Measurements from ENCODE around the gene POU5F1.
"Not testable (repeated sequence)": the region's sequence is repeated elsewhere in the genome, so short reads cannot be mapped to it uniquely, and the experiment has no call there.

POU5F1 gene

DNA sequence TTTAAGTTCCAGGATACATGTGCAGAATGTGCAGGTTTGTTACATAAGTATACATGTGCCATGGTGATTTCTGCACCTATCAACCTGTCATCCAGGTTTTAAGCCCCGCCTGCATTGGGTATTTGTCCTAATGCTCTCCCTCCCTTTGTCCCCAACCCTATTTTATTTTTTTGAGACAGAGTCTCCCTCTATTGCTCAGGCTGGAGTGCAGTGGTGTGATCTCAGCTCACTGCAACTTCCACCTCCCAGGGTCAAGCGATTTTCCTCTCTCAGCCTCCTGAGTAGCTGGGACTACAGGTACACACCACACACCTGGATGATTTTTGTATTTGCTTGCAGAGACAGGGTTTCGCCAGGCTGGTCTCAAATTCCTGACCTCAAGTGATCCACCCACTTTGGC, 18.7 kb upstream of the POU5F1 start:
- DNase-seq = not testable (repeated sequence)

DNA sequence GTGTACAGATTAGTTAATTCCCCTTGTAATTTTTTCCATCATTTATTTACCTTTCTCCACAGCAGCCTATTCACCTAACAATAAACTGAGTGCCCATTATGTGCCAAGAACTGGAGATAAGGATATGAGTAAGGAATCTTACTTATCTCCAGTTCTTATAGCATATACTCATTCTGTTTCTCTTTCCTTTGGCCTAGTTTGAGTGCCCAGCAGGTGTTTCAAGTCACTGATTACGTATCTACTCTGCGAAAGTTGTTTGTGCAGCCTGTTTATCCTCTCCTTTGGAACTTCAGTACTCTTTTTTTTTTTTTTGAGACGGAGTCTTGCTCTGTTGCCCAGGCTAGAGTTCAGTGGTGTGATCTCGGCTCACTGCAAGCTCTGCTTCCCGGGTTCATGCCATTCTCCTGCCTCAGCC, 17.3 kb upstream of the POU5F1 start:
- no peak for DNase-seq

DNA sequence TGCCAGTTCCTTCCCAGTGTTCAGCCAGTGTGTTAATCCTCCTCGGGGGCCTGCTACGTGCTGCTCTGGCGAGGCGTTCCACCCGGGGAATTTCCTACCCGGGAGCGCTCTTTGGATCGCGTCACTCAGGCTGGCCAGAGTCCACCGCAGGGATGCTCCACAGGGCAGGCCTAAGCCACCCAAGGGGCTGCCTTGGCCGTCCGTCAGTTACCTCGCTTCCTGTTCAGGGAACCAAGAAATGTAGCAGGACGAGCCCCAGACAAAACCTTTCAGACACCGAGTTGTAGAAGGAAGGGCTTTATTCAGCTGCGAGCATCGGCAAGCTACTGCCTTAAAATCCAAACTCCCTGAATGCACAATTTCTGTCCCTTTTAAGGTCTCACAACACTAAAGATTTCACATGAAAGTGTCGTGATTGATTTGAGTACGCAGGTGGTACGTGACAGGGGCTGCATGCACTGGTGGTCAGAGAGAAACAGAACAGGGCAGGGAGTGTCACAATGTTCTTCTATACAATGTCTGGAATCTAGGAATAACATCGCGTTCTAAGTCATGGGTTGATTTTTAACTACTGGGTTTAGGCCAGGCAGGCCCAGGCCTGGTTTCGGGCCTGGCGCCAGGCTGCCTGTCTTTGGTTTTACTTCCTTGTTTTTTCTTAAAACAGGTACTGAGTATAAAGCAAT, 15.7 kb upstream of the POU5F1 start:
- DNase-seq = no peak

DNA sequence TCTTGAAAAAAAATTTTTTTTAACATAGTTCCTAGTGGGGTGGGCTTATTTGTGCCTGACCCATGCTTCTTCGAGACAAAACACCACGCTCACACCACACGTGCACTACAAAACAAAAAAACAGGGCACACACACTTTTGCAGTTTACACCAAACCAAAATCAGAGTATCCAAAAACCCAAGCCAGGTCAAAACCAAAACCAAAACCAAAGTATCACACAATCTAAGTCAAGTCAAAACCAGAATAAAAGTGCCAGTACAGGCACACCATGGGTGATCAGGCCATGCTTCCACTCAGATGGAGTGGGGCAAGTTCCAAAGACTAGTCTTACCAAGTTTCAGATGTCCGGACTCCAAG, 15.2 kb upstream of the POU5F1 start:
- not testable (repeated sequence) for DNase-seq

DNA sequence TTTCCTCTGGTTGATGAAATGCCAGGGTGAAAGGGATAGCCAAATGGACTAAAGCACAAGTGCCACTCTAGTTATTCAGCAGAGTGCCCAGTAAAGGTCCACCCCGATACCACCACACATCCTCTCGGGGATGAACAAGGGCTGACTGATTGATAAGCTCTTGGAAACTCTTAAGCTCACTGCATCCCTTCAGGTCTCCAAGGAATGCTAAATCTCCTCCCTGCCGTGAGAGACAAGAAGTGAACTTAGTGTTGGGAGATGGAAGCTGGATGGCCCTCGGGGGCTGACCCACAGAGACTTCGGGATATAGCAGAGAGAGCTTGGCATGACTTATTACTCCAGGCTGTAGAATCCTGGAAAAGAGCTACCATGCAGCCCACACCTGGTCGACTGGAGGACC, 13.4 kb upstream of the POU5F1 start:
- not testable (repeated sequence) for DNase-seq

DNA sequence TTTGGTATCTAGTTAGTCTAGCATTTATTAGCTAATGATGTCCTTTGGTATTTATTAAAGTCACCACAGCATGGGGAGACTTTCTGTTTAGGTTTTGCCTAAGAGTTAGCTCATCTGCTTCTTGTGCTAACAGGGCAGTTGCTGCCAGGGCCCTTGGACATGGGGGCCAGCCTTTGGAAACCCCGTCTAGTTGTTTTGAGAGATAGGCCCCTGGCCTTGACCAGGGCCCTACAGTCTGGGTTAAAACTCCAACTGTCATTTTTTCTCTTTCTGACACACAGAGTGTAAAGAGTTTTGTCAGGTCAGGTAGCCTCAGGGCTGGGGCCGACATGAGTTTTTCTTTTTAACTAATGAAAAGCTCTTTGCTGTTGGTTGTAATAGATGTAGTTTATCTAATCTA, 12.8 kb upstream of the POU5F1 start:
- DNase-seq = not testable (repeated sequence)

DNA sequence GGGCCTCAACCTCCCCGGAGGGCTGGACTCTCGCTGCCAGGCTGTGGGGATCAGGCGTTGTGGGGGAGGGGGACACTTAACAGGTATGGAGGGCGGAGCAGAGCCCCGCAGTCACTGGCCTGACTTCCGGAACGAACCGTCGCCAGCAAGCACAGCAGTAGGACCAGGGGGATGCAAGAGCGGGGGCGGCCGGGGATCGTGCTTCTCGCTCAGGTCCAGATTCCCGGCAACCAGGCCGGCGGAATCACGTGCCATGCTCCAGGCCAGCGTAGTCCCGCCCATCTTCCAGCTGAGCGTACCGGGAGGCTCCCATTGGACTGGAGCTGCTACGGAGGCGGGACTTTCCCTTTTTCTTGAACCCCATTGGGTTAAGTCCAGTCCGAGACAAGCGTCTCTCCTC, 10.0 kb upstream of the POU5F1 start:
- DNase-seq = peak in 1 of 2 donors; percentile 30

DNA sequence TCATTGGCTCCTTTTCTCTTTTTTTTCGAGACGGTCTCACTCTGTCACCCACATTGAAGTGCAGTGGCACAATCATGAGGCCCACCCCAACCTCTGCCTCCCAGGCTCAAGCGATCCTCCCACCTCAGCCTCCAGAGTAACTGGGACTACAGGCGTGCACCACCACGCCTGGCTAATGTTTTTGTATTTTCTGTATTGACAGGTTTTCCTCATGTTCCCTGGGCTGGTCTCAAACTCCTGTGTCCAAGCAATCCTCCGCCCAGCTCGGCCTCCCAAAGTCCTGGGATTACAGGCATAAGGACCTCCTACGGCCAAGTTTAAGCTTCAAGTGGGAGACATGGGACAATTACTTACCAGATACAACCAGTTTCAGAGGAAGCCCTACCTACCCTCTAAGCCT, 9.4 kb upstream of the POU5F1 start:
- DNase-seq = no peak

DNA sequence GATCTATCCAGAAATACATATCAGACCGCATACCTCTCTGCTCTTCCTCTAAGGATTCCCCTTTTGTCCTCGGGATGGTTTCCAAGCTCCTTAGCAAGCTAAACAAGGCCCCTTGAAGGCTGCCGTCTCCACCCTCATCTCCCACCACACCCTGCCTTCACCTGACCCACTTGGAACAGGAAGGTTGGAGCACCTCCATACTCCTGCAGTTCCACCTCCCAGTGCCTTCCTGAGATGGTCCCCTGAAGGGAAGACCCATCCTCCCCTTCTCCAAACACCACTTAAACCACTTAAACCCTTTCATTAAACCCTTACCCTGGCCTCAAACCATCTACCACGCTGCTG, 8.5 kb upstream of the POU5F1 start:
- DNase-seq = no peak

DNA sequence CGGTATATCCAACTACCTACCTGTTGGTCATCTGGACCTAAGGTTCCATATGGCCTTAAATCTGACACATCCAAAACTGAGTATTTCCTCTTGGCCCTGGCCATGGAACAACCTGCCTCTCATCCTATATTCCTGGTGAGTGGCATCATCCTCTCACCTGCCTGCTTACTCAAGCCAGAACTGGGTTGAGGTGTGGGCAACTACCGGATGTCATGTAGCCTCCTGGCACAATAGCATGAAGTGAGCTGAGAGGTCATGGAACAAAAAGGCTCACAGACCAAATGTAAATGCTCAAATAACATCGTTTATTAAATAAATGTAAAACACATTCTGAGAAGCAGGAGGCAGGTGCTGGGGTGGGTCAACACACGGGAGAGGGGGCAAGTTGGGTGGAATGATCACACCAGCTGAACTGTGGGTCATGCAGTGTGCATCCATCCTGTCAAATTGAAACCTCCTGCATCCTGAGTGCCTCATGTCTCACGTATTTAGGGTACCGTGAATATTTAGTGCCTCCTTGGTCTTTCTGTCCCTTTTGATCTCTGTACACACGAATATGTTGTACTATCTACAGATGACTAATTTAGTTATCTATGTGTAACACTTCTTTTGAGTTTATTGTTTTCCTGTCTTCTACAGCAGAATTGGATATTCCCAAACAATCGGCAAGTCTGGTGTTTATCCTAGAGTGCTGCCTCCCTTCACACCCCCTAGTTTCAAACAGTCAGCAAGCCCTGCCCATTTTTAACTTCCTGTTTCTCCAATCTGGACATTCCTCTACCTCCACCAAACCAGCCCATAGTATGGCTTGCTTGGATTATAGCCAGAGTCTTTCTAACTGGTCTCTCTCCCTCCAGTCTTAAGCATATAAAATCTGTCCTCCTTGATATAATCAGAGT, 7.9 kb upstream of the POU5F1 start:
- DNase-seq = no peak

DNA sequence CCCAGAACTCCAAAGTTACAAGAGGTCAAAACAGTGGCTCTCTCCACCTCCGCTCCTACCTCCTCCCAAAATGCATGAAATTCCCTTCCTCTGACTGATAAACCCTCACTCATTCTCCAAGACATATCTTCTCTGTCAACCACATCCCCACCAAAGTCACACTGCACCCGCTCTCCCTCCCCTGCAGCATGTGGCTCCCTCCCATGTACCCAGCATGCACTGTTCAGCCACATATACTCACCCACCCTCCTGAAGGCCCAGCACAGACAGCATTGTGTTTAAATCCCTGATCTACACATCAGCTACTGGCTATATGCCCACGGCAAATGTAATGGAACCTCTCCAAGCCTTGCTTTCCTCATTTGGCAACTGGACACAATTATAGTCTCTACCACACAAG, 5.5 kb upstream of the POU5F1 start:
- DNase-seq = no peak

DNA sequence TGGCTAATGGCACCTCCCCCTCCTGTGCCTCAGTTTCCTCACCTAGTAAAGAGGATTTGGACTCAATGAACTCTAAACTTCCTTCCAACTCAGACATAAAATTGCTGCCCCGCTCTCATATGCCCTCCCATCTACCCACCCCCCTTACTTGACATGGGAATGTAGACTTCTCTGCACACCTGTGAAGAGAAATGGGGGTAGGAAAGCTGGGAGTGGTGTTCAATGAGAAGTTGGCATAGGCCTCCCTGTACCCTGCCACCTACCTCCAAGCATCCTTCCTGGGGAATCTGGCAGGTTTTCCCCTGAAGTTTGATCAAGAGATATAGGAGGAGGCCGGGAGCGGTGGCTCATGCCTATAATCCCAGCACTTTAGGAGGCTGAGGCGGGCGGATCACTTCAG, 3.9 kb upstream of the POU5F1 start:
- DNase-seq = no peak

DNA sequence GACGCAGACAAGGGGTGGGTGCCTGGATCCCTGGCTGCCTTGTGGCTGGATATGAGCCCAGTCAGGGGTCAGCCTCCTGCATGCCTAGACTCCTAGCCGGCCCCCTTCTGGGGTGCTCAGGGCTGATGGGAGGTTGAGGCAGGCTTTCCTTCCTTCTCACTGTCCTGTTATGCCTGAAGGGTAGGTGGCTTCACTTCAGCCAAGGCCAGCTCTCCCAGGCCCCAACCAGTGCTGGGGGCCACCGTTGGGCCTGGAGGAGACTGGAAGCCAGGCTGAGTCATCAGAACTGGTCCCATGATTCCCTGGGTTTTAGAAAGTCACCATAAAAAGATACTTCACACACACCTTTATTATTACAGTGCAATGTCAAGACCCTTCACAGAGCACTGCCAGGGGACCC, 2.9 kb upstream of the POU5F1 start:
- DNase-seq = no peak

DNA sequence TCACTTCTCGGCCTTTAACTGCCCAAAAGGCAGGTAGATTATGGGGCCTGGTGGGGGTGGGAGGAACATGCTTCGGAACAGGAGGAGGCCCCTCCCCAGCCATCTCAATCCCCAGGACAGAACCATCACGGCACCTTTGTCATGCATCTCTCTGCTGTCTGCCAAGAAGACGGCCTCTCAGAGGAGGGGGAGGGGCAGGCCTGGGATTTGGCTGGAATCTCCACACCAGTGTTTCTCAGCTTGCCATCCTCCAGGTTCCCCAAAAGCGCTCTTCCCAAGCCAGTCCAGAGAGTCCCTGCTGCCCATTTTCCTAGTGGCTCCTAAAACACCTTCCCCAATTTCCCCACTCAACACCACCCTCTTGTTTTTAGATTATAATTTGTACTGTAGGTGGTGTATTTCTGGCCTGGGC, 2.5 kb upstream of the POU5F1 start:
- DNase-seq = no peak

DNA sequence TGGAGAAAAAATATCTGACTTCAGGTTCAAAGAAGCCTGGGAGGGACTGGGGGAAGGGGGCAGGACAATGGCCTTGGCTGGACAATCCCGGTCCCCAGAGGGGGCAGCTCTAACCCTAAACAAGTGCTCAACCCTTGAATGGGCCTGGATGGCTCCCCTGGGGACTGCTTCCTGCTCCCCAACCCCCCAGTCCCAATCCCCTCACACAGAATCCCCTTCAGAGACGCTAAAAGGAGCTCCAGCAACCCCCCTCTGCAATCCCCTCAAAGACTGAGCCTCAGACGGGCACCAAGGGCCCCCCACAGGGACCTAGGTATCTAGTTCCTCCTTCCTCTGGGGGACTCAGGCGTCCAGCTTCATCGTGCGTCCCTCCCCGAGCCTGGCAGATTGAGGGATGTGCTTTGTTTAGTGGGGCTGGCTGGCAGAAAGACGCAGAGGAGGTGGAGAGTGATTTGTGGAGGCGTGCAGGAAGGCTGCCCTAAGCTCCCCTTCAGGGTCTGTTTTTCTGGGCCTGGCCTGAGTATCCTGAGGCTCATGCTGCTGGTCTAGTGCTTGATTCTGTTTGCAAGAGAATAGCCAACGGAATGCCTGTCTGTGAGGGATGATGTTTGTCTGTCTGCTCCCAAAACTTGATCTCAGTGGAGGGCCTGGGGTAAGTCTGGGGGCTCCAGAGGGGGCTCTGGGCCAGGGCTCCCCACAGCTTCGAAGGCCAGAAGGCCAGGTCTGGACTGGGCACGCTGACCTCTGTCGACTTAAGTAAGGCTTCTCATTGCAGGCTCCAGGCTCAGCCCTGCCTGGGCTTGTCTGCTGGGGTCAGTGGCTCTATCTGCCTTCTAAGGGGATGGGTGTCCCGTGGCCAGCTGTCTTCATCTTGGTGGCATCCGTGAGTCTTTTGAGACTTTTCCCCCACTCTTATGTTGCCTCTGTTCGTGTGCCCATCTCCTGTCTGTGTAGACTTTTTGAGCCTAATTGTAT, 1.7 kb upstream of the POU5F1 start:
- DNase-seq = no peak

DNA sequence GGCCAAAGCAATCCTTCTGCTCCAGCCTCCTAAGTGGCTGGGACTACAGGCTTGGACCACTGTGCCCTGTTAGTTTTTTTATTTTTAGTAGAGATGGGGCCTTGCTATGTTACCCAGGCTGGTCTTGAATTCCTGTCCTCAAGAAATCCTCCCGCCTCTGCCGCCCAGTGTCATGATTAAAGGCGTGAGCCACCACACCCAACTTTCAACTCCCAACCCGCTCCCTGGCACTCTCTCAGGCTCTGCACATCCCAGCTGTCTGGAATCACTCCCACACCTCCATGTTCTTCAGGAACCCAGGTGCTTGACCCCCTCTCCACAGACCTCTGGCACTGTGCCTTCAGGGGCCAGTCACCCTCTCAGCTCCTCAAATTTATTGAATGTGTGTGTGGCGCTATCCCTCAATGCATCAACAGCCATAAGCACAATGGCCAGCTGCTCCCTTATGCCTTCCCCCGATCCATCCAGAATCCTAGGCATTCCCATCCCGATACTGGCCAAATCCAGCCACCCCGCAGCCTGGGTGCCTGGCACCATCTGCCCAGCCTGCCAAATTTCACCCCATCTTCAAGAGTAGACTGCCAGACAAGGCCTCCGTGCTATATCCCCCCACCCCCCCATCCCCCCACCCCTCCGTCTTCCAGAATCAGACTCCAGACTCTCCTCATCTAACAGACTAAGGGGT, 647 bp upstream of the POU5F1 start:
- DNase-seq = no peak

DNA sequence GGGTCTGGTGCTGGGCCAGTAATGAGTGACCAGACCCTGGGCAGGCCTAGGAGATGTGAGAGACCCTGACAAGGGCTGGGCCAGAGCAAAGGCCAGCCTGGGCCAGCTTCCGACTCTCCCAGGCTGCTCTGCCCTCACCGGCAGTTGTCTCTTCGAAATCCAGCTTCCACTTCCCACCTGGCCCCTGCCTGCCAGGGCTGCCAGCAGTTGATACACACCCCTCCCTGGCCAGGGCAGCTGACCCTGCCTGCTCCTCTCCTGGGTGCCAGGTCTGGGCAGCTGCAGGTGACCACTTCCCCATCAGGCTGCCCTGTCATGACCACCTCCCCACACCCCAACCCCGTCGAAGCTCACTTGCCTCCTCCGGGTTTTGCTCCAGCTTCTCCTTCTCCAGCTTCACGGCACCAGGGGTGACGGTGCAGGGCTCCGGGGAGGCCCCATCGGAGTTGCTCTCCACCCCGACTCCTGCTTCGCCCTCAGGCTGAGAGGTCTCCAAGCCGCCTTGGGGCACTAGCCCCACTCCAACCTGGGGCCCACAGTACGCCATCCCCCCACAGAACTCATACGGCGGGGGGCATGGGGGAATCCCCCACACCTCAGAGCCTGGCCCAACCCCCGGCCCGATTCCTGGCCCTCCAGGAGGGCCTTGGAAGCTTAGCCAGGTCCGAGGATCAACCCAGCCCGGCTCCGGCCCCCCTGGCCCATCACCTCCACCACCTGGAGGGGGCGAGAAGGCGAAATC, 453 bp downstream of the POU5F1 start:
- DNase-seq = not testable (repeated sequence)

DNA sequence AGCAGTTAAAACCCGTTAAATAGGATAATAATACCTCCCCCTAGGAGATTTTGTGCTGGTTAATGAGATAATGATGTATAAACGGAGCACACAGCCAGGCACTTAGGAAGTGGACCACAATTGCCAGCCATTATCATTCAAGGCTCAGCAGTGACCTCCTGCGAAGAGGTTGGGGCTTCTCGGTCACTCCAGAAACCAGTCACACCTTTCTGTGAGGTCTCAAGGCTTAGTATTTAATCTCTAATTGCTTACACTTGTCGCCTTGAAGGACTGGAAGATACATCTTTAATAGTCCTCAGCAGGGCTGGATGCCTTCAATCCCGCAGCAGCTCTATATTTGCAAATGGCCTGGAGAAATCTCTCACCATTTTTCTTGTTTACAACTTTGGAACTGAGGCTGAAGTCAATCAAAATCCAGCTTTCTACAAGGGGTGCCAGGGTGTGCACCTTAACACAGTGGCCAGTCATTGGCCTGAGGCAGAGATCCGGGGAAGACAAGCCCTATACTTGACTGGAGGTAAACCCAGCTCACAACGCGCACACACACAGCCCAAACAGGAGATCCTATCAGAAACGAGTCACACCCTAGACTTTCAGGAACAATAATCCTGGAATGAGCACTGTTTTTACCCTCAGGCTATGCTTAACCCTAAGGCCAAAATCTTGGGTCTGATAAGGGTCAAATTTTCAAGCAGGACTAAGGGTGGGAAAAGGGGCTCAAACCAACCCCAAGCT, 1.2 kb downstream of the POU5F1 start:
- no peak for DNase-seq

DNA sequence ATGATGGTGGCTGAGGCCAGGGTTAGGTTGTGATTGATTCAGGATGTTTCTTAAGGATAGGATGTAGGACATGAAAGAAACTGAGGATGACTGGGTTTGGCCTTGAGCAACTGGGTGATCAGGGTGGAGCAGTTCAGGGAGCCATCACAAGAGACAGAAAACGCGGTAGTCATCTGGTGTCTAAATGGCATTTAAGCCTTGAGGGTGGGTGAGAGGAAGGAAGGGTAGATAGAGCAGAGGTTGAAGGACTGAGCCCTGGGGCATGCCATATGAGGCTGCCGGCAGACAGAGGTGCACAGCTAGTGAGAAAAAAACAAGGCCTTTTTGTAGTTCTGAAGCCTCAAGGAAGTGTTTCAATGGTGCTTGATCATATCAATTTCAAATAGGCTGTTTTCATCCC, 1.9 kb downstream of the POU5F1 start:
- no peak for DNase-seq

DNA sequence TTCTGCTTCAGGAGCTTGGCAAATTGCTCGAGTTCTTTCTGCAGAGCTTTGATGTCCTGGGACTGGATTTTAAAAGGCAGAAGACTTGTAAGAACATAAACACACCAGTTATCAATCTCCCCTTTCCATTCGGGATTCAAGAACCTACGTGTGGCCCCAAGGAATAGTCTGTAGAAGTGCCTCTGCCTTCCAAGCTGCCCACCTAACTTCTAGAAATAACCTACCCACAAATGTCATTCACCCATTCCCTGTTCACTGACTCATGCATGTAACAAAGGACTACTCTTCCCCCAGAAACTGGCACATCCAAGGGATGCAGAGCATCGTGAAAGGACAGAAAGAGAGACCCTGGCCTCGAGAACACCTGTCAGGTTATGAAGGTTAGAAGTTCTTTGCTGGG, 4.5 kb downstream of the POU5F1 start:
- no peak for DNase-seq
